Hepatocyte (in vitro differentiated cells): ENCODE measurements around the gene PNPLA2.

ENCODE experiments used
- CTCF ChIP-seq: fragments of 200-600 bp; sonication (generic); IDR thresholded peaks from 2 replicates; pipeline ENCODE4 v1.5.1; 2016; ENCODE audit warnings: antibody characterized with exemption, mild to moderate bottlenecking; ENCODE audit not compliant: poor library complexity
- EZH2 ChIP-seq: fragments of 200-600 bp; sonication (generic); IDR thresholded peaks from 2 replicates; pipeline ENCODE4 v1.6.1; 2016; ENCODE audit warnings: antibody characterized with exemption, mild to moderate bottlenecking, borderline replicate concordance
- EZH2phosphoT487 ChIP-seq: fragments of 200-600 bp; sonication (generic); IDR thresholded peaks from one replicate; pipeline ENCODE4 v1.6.1; 2018; ENCODE audit warnings: antibody characterized with exemption, mild to moderate bottlenecking, low read depth, moderate library complexity; ENCODE audit not compliant: unreplicated experiment, severe bottlenecking

- TF ChIP-seq CTCF (no peak), EZH2 (no peak), EZH2phosphoT487 (no peak)
Observed at GRCh38 chr11:779955-780532, 38.7 kb upstream of the PNPLA2 start.
